ENCODE data around the gene GLI2.

GLI2 gene

DNA sequence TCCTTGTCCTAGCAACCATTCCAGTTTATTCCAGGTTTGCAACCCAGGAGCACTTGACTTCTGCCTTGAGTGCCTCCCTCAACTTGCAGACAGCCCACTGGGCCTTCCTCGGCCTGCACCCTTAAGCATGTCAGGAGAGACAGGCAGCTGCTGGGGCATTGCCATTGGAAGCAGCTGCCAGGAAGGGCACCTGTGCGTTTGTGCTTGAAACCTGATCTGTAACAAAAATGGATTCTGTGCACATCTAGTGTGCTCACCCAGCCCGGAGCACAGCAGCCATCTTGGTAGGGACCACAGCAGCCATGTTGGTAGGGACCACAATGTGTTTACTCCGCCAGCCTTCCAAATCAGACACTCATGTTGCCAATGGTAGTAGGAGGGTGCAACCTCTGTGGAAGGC, 44.3 kb upstream of the GLI2 start:
- POLR2A ChIA-PET, result no interaction called here

GRCh38 chr2:120692691-120693090, 43.0 kb upstream of the GLI2 start:
- ChIA-PET POLR2A (no interaction called here), CTCF (interaction anchor here (0.5 to 1.3 kb wide), 2 partner anchors 12 to 385 kb away, joined by 3 to 6 read pairs; no protein-coding TSS in a partner anchor)
- no peak for TF ChIP-seq SP1 (IDR thresholded peaks at IDR 0.05)
- TF ChIP-seq SUZ12 (IDR thresholded peaks at IDR 0.05), result no peak
- TF ChIP-seq, protein P1, sequence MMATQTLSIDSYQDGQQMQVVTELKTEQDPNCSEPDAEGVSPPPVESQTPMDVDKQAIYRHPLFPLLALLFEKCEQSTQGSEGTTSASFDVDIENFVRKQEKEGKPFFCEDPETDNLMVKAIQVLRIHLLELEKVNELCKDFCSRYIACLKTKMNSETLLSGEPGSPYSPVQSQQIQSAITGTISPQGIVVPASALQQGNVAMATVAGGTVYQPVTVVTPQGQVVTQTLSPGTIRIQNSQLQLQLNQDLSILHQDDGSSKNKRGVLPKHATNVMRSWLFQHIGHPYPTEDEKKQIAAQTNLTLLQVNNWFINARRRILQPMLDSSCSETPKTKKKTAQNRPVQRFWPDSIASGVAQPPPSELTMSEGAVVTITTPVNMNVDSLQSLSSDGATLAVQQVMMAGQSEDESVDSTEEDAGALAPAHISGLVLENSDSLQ (IDR thresholded peaks at IDR 0.05), result no peak
- no peak for TF ChIP-seq NFRKB (IDR thresholded peaks at IDR 0.05)
- no peak for TF ChIP-seq TARDBP (IDR thresholded peaks at IDR 0.05)
- TF ChIP-seq FOXM1 (IDR thresholded peaks at IDR 0.05; ENCODE audit: borderline replicate concordance), result no peak
- no peak for TF ChIP-seq ZNF384 (IDR thresholded peaks at IDR 0.05)
- no peak for TF ChIP-seq FOXK2 (IDR thresholded peaks at IDR 0.05)
- no peak for TF ChIP-seq ARNT (IDR thresholded peaks at IDR 0.05)
- no peak for TF ChIP-seq FOXA1 (IDR thresholded peaks at IDR 0.05)
- no peak for TF ChIP-seq HDGF (IDR thresholded peaks at IDR 0.05; ENCODE audit: borderline replicate concordance)
- no peak for DNase-seq (ENCODE audit: extremely low spot score)

More for the DNA sequence above, 44.3 kb upstream of the GLI2 start:
- CTCF ChIA-PET, result interaction anchor here (1.3 kb wide), 1 partner anchor 385 kb away, joined by 6 read pairs; no protein-coding TSS in a partner anchor
- TF ChIP-seq FOXM1 (IDR thresholded peaks at IDR 0.05; ENCODE audit: borderline replicate concordance) (no peak), FOXK2 (IDR thresholded peaks at IDR 0.05) (no peak), SUZ12 (IDR thresholded peaks at IDR 0.05) (no peak)
- TF ChIP-seq, protein P1 (IDR thresholded peaks at IDR 0.05), result no peak
- no peak for DNase-seq (ENCODE audit: extremely low spot score)

DNA sequence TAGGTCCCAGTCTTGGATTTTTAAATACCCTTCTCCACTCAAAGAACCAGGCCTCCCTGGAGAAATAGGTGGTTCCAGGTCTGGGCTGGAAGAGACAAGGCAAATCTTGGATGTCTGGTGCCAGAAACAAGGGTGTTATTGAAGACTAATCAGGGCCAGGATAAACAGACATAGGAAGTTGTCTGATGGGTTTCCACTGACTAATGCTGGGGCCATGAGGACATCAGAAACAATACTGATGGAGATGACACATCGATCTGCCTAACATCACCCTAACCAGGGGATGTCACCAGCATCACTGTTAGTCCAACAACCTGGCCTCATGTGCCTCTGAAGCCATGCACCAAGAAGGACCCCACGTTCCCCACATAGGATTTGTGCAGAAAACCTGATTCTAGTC, 42.5 kb upstream of the GLI2 start:
- no peak for DNase-seq (ENCODE audit: extremely low spot score)
- ChIA-PET CTCF (interaction anchor here (0.5 to 1.3 kb wide), 2 partner anchors 12 to 384 kb away, joined by 3 to 6 read pairs; no protein-coding TSS in a partner anchor), POLR2A (no interaction called here)
- no peak for TF ChIP-seq HDGF (IDR thresholded peaks at IDR 0.05; ENCODE audit: borderline replicate concordance)
- TF ChIP-seq L3MBTL2 (conservative IDR thresholded peaks at IDR 0.05), result no peak
- TF ChIP-seq FOXK2 (IDR thresholded peaks at IDR 0.05), result no peak
- TF ChIP-seq SP1 (IDR thresholded peaks at IDR 0.05), result no peak
- no peak for TF ChIP-seq ZNF384 (IDR thresholded peaks at IDR 0.05)
- no peak for TF ChIP-seq NFRKB (IDR thresholded peaks at IDR 0.05)
- TF ChIP-seq BHLHE40 (IDR thresholded peaks at IDR 0.05; ENCODE audit: borderline replicate concordance), result no peak
- no peak for TF ChIP-seq LEF1 (IDR thresholded peaks at IDR 0.05; ENCODE audit: borderline replicate concordance)
- TF ChIP-seq TARDBP (IDR thresholded peaks at IDR 0.05), result no peak
- no peak for TF ChIP-seq FOXM1 (IDR thresholded peaks at IDR 0.05; ENCODE audit: borderline replicate concordance)
- no peak for TF ChIP-seq ELF4 (IDR thresholded peaks at IDR 0.05)
- no peak for TF ChIP-seq CTBP1 (IDR thresholded peaks at IDR 0.05; ENCODE audit: borderline replicate concordance)
- TF ChIP-seq, protein P1 (IDR thresholded peaks at IDR 0.05), result no peak
- no peak for TF ChIP-seq FOXA1 (IDR thresholded peaks at IDR 0.05)
- TF ChIP-seq ARNT (IDR thresholded peaks at IDR 0.05), result no peak

GRCh38 chr2:120694034-120694433, 41.6 kb upstream of the GLI2 start:
- DNase-seq (ENCODE audit: extremely low spot score), result no peak
- POLR2A ChIA-PET, result no interaction called here
- CTCF ChIA-PET, result interaction anchor here (2.6 to 2.8 kb wide), 2 partner anchors 378 to 383 kb away, joined by 10 to 16 read pairs; no protein-coding TSS in a partner anchor
- TF ChIP-seq BHLHE40 (IDR thresholded peaks at IDR 0.05; ENCODE audit: borderline replicate concordance), result no peak
- TF ChIP-seq HDGF (IDR thresholded peaks at IDR 0.05; ENCODE audit: borderline replicate concordance), result no peak
- no peak for TF ChIP-seq ZNF384 (IDR thresholded peaks at IDR 0.05)
- TF ChIP-seq L3MBTL2 (conservative IDR thresholded peaks at IDR 0.05), result no peak
- TF ChIP-seq ELF4 (IDR thresholded peaks at IDR 0.05), result no peak
- no peak for TF ChIP-seq LEF1 (IDR thresholded peaks at IDR 0.05; ENCODE audit: borderline replicate concordance)
- TF ChIP-seq FOXK2 (IDR thresholded peaks at IDR 0.05), result no peak

GRCh38 chr2:120697471-120697870, 38.2 kb upstream of the GLI2 start:
- ChIA-PET POLR2A (no interaction called here), CTCF (no interaction called here)
- TF ChIP-seq SP1 (IDR thresholded peaks at IDR 0.05) (no peak), ARNT (IDR thresholded peaks at IDR 0.05) (no peak), NFRKB (IDR thresholded peaks at IDR 0.05) (no peak), FOXK2 (IDR thresholded peaks at IDR 0.05) (no peak), LEF1 (IDR thresholded peaks at IDR 0.05; ENCODE audit: borderline replicate concordance) (no peak), TARDBP (IDR thresholded peaks at IDR 0.05) (no peak), ELF4 (IDR thresholded peaks at IDR 0.05) (no peak), BHLHE40 (IDR thresholded peaks at IDR 0.05; ENCODE audit: borderline replicate concordance) (no peak), FOXM1 (IDR thresholded peaks at IDR 0.05; ENCODE audit: borderline replicate concordance) (no peak), SUZ12 (IDR thresholded peaks at IDR 0.05) (no peak), CTBP1 (IDR thresholded peaks at IDR 0.05; ENCODE audit: borderline replicate concordance) (no peak), FOXA1 (IDR thresholded peaks at IDR 0.05) (no peak), HDGF (IDR thresholded peaks at IDR 0.05; ENCODE audit: borderline replicate concordance) (no peak), ZNF384 (IDR thresholded peaks at IDR 0.05) (no peak), L3MBTL2 (conservative IDR thresholded peaks at IDR 0.05) (no peak)
- DNase-seq (ENCODE audit: extremely low spot score), result no peak

DNA sequence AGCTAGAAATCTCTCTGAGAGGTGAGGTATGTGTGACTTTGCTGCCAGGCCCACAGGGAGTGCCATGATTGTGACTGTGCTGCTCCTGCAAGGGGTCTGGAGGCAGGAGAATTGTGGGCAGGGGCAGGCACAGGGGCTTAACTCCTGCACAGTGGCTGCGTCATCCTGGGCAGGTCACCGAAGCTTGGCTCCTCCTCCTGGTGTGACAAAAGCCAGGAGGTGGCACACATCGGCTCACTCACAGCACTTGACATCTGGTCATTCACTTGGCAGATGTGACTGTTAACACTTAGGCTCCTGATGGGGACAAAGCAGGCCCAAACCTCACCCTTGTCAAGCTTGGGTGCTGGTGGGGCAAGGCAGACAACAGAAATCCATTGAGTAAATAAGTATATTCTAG, 36.4 kb upstream of the GLI2 start:
- POLR2A ChIA-PET, result interaction anchor here (3.9 kb wide), 1 partner anchor 376 kb away, joined by 19 read pairs; no protein-coding TSS in a partner anchor
- CTCF ChIA-PET, result interaction anchor here (2.5 kb wide), 1 partner anchor 12 kb away, joined by 6 read pairs; no protein-coding TSS in a partner anchor
- TF ChIP-seq L3MBTL2 (conservative IDR thresholded peaks at IDR 0.05), result no peak
- no peak for TF ChIP-seq NFRKB (IDR thresholded peaks at IDR 0.05)
- TF ChIP-seq, protein P1 (IDR thresholded peaks at IDR 0.05), result no peak
- TF ChIP-seq FOXM1 (IDR thresholded peaks at IDR 0.05; ENCODE audit: borderline replicate concordance), result no peak
- TF ChIP-seq CTBP1 (IDR thresholded peaks at IDR 0.05; ENCODE audit: borderline replicate concordance), result no peak
- no peak for DNase-seq (ENCODE audit: extremely low spot score)
